H9 (cell line): ENCODE results near the gene SLC16A11. TPM values are rescaled to one million over a fixed set of nuclear protein-coding genes. Genes with fewer than 3 reads are reported as not detected.

Experiments used
- DNase-seq: peaks from one replicate; pipeline ENCODE4 v3.0.0-alpha.2; 2017
- H2AFZ ChIP-seq: one replicate; pipeline ENCODE4 v1.6.1; 2013; ENCODE audit warnings: mild to moderate bottlenecking, low read length, control low read depth, moderate library complexity
- H2AK5ac ChIP-seq: 2 replicates; pipeline ENCODE4 v1.6.1; 2013; ENCODE audit warnings: low read length, control low read depth, mixed read lengths; ENCODE audit not compliant: insufficient read length
- H2BK120ac ChIP-seq: one replicate; pipeline ENCODE4 v1.6.1; 2013; ENCODE audit warnings: low read depth, mild to moderate bottlenecking, low read length, control low read depth, inconsistent platforms; ENCODE audit not compliant: poor library complexity, severe bottlenecking
- H2BK12ac ChIP-seq: 2 replicates; pipeline ENCODE4 v1.6.1; 2013; ENCODE audit warnings: low read length, control low read depth, mixed read lengths, low read depth; ENCODE audit not compliant: insufficient read length
- H2BK15ac ChIP-seq: 2 replicates; pipeline ENCODE4 v1.6.1; 2013; ENCODE audit warnings: low read depth, low read length, control low read depth
- H2BK20ac ChIP-seq: one replicate; pipeline ENCODE4 v1.6.1; 2013; ENCODE audit warnings: low read depth, mild to moderate bottlenecking, low read length, control low read depth, inconsistent platforms; ENCODE audit not compliant: poor library complexity, severe bottlenecking
- H2BK5ac ChIP-seq: 2 replicates; pipeline ENCODE4 v1.6.1; 2013; ENCODE audit warnings: low read length, control low read depth, mixed read lengths; ENCODE audit not compliant: insufficient read length
- H3K14ac ChIP-seq: 2 replicates; pipeline ENCODE4 v1.6.1; 2013; ENCODE audit warnings: low read length, control low read depth; ENCODE audit not compliant: insufficient read depth
- H3K18ac ChIP-seq: 2 replicates; pipeline ENCODE4 v1.6.1; 2013; ENCODE audit warnings: low read depth, mild to moderate bottlenecking, mixed read lengths, low read length, control low read depth; ENCODE audit not compliant: insufficient read length
- H3K23ac ChIP-seq: 2 replicates; pipeline ENCODE4 v1.6.1; 2013; ENCODE audit warnings: low read length, control low read depth, mixed read lengths, low read depth; ENCODE audit not compliant: insufficient read length
- H3K23me2 ChIP-seq: 2 replicates; pipeline ENCODE4 v1.6.1; 2013; ENCODE audit warnings: low read depth, mild to moderate bottlenecking, mixed read lengths, low read length, control low read depth; ENCODE audit not compliant: insufficient read length, poor library complexity, severe bottlenecking
- H3K27ac ChIP-seq: 2 replicates; pipeline ENCODE4 v1.5.1; 2013; ENCODE audit warnings: low read length, control low read depth, mixed read lengths, low read depth; ENCODE audit not compliant: insufficient read length
- H3K27me3 ChIP-seq: 2 replicates; pipeline ENCODE4 v1.6.1; 2013; ENCODE audit warnings: low read length, control low read depth, inconsistent platforms; ENCODE audit not compliant: insufficient read depth
- H3K4ac ChIP-seq: 2 replicates; pipeline ENCODE4 v1.6.1; 2013; ENCODE audit warnings: low read depth, mild to moderate bottlenecking, control low read depth, inconsistent platforms, low read length, moderate library complexity
- H3K4me1 ChIP-seq: 2 replicates; pipeline ENCODE4 v1.6.1; 2013; ENCODE audit warnings: low read length, control low read depth, inconsistent platforms; ENCODE audit not compliant: insufficient read depth
- H3K4me2 ChIP-seq: 2 replicates; pipeline ENCODE4 v1.6.1; 2013; ENCODE audit warnings: low read length, control low read depth, mixed read lengths; ENCODE audit not compliant: insufficient read length, insufficient read depth
- H3K56ac ChIP-seq: 2 replicates; pipeline ENCODE4 v1.6.1; 2013; ENCODE audit warnings: low read depth, mild to moderate bottlenecking, mixed read lengths, low read length, control low read depth; ENCODE audit not compliant: insufficient read length
- H3K79me1 ChIP-seq: 2 replicates; pipeline ENCODE4 v1.6.1; 2013; ENCODE audit warnings: low read depth, mild to moderate bottlenecking, moderate library complexity, low read length, control low read depth, inconsistent platforms; ENCODE audit not compliant: insufficient read depth, poor library complexity, severe bottlenecking
- H3K79me2 ChIP-seq: 2 replicates; pipeline ENCODE4 v1.6.1; 2013; ENCODE audit warnings: low read length, control low read depth, inconsistent platforms; ENCODE audit not compliant: insufficient read depth
- H3K9ac ChIP-seq: 2 replicates; pipeline ENCODE4 v1.6.1; 2013; ENCODE audit warnings: low read length, control low read depth, mixed read lengths; ENCODE audit not compliant: insufficient read length; ENCODE audit errors: extremely low read depth
- H3K9me3 ChIP-seq: one replicate; pipeline ENCODE4 v1.6.1; 2013; ENCODE audit warnings: low read depth, low read length, inconsistent platforms; ENCODE audit not compliant: control insufficient read depth
- H3T11ph ChIP-seq: one replicate; pipeline ENCODE4 v1.6.1; 2013; ENCODE audit warnings: mild to moderate bottlenecking, low read length, control low read depth, inconsistent platforms
- H4K20me1 ChIP-seq: one replicate; pipeline ENCODE4 v1.6.1; 2013; ENCODE audit not compliant: control insufficient read depth, insufficient read length, insufficient read depth
- H4K5ac ChIP-seq: 2 replicates; pipeline ENCODE4 v1.6.1; 2013; ENCODE audit warnings: low read depth, mild to moderate bottlenecking, mixed read lengths, low read length, control low read depth; ENCODE audit not compliant: insufficient read length
- H4K8ac ChIP-seq: replicated peaks from 2 replicates; pipeline ENCODE4 v1.6.1; 2013; ENCODE audit warnings: low read length, control low read depth, mixed read lengths, low read depth; ENCODE audit not compliant: insufficient read length
- H4K91ac ChIP-seq: 2 replicates; pipeline ENCODE4 v1.6.1; 2013; ENCODE audit warnings: low read depth, mild to moderate bottlenecking, moderate library complexity, mixed read lengths, low read length, control low read depth; ENCODE audit not compliant: insufficient read length
- H3K27ac Mint-ChIP-seq, 3 experiments: 2 replicates in 2 of 3; 3 replicates in 1 of 3; pipeline ENCODE4 v1.8.0; 2020 to 2021; ENCODE audit warnings: mixed read lengths in 3 of 3, mild to moderate bottlenecking in 1 of 3, moderate library complexity in 1 of 3
- H3K27me3 Mint-ChIP-seq: 2 replicates; pipeline ENCODE4 v1.8.0; 2021; ENCODE audit warnings: low read depth, mild to moderate bottlenecking, moderate library complexity, mixed read lengths
- H3K36me3 Mint-ChIP-seq, 3 experiments: 2 replicates in 2 of 3; 3 replicates in 1 of 3; pipeline ENCODE4 v1.8.0; 2020 to 2021; ENCODE audit warnings: low read depth in 3 of 3, mixed read lengths in 3 of 3; ENCODE audit not compliant: insufficient read depth in 1 of 3
- H3K4me1 Mint-ChIP-seq, 2 experiments: 2 replicates each; pipeline ENCODE4 v1.8.0; 2020; ENCODE audit warnings: mixed read lengths in 2 of 2
- H3K4me3 Mint-ChIP-seq, 2 experiments: 2 replicates in 1 of 2; 3 replicates in 1 of 2; pipeline ENCODE4 v1.8.0; 2020 to 2021; ENCODE audit warnings: mild to moderate bottlenecking in 2 of 2, mixed read lengths in 2 of 2, moderate library complexity in 1 of 2
- H3K9me3 Mint-ChIP-seq, 2 experiments: 2 replicates in 1 of 2; 3 replicates in 1 of 2; pipeline ENCODE4 v1.8.0; 2020; ENCODE audit warnings: mild to moderate bottlenecking in 2 of 2, mixed read lengths in 2 of 2, moderate library complexity in 1 of 2
- WGBS: extraction: QIAGEN DNeasy Blood & Tissue Kit; methylation state at CpG from one replicate; pipeline ENCODE4 v1.1.7; 2013; ENCODE audit warnings: missing lambda C conversion rate, low lambda C conversion rate, mixed read lengths; ENCODE audit not compliant: insufficient read length; ENCODE audit errors: extremely low coverage; 5-methylcytosine and 5-hydroxymethylcytosine counted together
- total RNA-seq: library from RNA; stranded (reverse); gene quantifications from 2 replicates; pipeline ENCODE4 v1.2.1, GENCODE V29; 2021
- TF ChIP-seq, protein P1 (sequence below): fragments of 200-600 bp; sonication (generic); conservative IDR thresholded peaks from 3 replicates; pipeline ENCODE4 v1.8.0; 2021; ENCODE audit warnings: antibody characterized with exemption, mild to moderate bottlenecking

The SLC16A11 gene
- total RNA-seq, 1 experiment from 2014 or later, result 0.13 TPM

DNA sequence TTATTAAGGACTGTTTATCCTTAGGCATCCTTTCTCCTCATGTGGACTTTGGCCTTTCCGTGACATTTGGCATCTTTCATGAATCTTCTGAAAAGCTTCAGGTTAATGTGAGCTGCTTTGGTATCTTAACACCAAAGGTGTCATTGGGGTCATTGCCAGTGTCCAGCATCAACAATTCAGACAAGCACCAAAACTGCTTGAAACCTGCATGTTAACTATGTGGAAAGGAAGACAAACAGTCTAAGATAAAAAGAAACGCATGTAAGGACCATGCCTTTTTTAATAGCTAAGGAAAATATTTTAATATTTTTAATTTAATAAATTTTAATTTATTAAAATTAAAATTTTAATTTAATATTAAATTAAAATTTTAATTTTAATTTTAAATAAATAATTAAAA is 40.1 kb downstream of the SLC16A11 start:
- peaks cover 9 to 35% (median 13%) of the 10 kb centered on the region in 3 experiments; a peak in 6 of 7 replicates for H3K36me3 Mint-ChIP-seq
- no peak overlapping the region for H2AFZ ChIP-seq
- H4K20me1 ChIP-seq, result no peaks in the 10 kb centered on the region
- H3K18ac ChIP-seq, result no peak overlapping the region
- DNase-seq, result no peak
- H3K4ac ChIP-seq, result no peak overlapping the region
- H3K4me1 ChIP-seq, result no peaks in the 10 kb centered on the region
- H3K4me1 Mint-ChIP-seq, result no peaks in the 10 kb centered on the region
- no peak overlapping the region for H2BK15ac ChIP-seq
- H3K79me2 ChIP-seq, result no peaks in the 10 kb centered on the region
- H3K27me3 Mint-ChIP-seq, result no peaks in the 10 kb centered on the region
- no peak overlapping the region for H4K91ac ChIP-seq
- TF ChIP-seq, protein P1, sequence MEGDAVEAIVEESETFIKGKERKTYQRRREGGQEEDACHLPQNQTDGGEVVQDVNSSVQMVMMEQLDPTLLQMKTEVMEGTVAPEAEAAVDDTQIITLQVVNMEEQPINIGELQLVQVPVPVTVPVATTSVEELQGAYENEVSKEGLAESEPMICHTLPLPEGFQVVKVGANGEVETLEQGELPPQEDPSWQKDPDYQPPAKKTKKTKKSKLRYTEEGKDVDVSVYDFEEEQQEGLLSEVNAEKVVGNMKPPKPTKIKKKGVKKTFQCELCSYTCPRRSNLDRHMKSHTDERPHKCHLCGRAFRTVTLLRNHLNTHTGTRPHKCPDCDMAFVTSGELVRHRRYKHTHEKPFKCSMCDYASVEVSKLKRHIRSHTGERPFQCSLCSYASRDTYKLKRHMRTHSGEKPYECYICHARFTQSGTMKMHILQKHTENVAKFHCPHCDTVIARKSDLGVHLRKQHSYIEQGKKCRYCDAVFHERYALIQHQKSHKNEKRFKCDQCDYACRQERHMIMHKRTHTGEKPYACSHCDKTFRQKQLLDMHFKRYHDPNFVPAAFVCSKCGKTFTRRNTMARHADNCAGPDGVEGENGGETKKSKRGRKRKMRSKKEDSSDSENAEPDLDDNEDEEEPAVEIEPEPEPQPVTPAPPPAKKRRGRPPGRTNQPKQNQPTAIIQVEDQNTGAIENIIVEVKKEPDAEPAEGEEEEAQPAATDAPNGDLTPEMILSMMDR, result no peak
- no peaks in the 10 kb centered on the region for H3K23me2 ChIP-seq
- no peaks in the 10 kb centered on the region for H3K79me1 ChIP-seq
- no peaks in the 10 kb centered on the region for H3K27me3 ChIP-seq
- no peak overlapping the region for H2BK120ac ChIP-seq
- H2BK12ac ChIP-seq, result no peak overlapping the region
- no peak overlapping the region for H3K4me3 Mint-ChIP-seq
- H2BK5ac ChIP-seq, result no peak overlapping the region
- no CpG with 5 or more reads among the region's 2 CpGs for WGBS
- no peak overlapping the region for H2BK20ac ChIP-seq
- H4K5ac ChIP-seq, result no peak overlapping the region
- no peak overlapping the region for H3K56ac ChIP-seq
- no peak overlapping the region for H3K14ac ChIP-seq
- H3K27ac ChIP-seq, result no peak overlapping the region
- H3K23ac ChIP-seq, result no peak overlapping the region
- no peak overlapping the region for H3K9ac ChIP-seq
- no peak overlapping the region for H3T11ph ChIP-seq
- no peaks in the 10 kb centered on the region for H3K9me3 ChIP-seq
- no peak overlapping the region for H4K8ac ChIP-seq
- no peak overlapping the region for H2AK5ac ChIP-seq
- no peak overlapping the region for H3K4me2 ChIP-seq
- no peak overlapping the region for H3K27ac Mint-ChIP-seq
- H3K9me3 Mint-ChIP-seq, result no peaks in the 10 kb centered on the region
